ENCODE results near the gene ABCA4. TPM values are rescaled to one million over a fixed set of nuclear protein-coding genes. Genes with fewer than 3 reads are reported as not detected.
"Not testable (repeated sequence)": the region's sequence is repeated elsewhere in the genome, so short reads cannot be mapped to it uniquely, and the experiment has no call there.

Gene ABCA4
- polyA plus RNA-seq, 1 donor: 0.59 TPM

DNA sequence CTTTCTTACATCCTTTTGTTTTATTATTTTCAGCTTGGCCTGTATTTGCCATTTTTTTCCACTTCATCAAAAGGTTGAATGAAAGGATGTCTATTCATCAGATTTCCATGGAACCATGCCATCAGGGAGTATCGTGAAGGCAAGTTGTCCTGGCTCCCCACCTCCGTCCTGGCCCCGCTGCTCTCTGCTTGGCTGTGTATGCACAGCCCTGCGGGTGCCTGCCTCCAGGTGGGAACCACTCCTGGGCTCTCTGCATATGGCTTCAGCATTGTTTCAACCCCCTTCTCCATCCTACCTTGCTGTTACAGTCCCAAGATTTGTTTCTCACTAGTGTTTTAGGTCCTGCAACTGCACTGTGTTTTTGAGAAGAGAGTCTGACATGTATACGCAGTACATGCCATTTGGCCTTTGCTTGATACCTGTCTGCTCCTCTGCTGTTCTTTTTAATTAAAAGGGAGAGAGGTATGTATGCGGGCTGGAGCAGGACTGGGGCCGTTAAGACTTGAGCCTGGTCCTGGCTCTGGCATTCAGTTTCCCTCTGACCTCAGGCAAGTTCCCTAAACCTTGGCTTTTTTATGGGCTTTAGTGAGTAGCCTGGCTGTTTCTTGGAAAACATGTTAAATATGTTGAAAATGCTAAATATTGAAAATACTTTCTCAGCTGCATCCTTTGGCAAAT, 141.8 kb downstream of the ABCA4 start:
- no peak for DNase-seq (ENCODE audit: low read depth)

DNA sequence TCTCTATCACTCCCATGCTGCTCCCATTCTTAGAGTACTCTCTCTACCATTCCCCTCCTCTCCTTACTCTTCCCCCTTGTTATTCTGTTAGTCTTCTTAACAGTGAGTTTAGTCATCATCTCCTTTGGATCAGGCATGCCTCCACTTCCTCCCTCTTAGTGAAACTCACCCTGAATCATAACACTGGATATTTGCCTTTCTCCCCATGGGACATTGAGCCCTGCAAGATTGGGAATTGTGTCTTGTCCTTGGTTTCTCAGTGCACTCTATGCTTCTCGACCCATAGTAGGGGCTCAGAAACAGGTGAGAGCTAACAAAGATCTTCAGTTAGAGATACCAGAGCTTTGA, 143.4 kb downstream of the ABCA4 start:
- DNase-seq (ENCODE audit: low read depth): no peak

DNA sequence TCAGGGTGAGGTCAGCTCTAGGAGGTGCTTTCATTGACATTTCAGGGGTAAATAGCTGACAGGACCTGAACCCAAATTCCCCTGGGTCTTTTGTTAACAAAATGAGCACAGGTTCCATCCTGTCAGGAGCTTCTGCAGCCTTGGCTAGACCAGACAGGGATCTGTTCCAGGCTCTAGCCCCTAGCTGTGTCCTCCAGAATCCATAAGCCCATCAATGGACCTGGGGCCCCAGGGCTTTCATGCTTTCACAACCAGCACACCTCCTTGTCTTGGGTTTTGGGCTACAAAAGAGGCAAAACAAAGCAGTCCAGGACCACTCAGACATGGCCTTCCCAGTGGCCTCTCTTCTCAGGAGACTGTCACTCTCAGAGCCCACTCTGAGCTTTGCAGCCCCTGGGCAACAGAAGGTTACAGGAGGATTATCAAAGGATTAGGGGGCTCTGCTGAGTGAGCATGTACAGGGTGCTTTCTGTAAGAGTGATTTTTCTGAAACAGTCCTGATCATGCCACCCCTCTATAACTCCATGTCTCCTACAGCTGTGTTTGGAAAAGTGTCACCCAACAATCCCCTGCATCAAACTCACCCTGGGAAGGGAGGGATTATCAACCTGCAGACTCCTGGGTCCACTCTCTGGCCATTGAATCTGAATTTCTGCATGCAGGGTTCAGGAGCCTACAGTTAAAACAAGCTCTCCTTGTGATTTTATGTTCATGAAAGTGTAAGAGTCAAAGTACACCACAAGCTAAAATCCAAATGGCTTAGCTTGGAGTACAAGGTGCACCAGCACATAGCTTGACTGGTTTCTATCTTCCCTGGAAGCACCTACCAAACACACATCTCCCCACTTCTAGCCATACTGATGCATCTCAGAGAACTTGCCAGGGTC, 144.0 kb downstream of the ABCA4 start:
- no peak for DNase-seq (ENCODE audit: low read depth)

DNA sequence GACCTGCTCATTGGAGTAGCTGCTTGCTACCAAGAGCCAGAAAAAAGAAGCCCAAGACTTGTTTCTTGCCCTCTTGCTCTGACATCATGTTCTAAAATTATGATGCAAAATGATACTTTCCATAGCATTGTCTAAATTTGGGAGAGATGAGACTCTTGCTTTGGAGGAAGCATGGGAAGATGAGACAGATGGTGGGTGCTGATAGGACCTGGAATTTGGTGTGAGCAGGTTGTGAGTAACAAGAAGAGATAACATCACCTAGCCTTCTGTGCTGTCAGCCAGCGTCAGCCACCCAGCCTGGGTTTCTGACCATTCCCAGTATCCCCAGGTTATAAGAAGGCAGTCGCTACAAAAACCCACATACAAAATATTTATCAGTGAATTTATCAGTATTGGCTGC, 144.7 kb downstream of the ABCA4 start:
- no peak for DNase-seq (ENCODE audit: low read depth)

DNA sequence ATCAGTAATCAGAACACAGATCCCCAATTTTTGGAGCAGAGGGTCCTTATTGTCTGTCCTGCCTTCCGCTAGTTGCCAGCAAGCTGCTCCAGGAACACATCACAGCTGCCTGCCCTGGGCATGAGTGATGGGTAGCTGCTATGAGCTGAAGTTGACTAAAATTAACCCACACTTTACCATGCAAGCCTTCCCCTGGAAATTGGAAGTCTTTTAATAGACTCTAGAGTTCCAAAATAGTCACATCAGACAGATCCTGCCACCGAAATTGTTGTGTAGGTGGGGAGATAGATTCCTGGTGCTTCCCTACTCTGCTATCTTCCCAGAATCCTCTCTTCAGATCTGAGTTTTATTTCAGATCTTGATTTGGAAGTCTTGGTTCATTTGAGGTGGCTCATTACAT, 148.6 kb downstream of the ABCA4 start:
- DNase-seq (ENCODE audit: low read depth): no peak

DNA sequence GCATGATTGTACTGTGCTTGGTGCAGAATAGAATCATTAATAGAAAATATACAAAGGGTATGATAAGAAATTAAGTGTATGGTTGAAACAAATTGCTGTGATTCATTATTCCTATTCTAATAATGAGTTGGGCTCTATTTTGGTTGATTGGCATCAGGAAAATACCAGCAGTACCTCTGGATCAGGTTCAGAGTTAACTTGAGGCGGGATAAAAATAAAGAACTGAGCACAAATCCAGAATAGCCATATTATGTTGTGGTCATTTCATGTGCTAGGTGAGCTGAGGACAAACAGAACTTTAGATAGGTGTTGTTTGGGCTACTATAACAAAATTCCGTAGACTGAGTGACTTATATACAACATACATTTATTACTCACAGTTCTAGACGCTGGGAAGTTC, 151.1 kb downstream of the ABCA4 start:
- no peak for DNase-seq (ENCODE audit: low read depth)

DNA sequence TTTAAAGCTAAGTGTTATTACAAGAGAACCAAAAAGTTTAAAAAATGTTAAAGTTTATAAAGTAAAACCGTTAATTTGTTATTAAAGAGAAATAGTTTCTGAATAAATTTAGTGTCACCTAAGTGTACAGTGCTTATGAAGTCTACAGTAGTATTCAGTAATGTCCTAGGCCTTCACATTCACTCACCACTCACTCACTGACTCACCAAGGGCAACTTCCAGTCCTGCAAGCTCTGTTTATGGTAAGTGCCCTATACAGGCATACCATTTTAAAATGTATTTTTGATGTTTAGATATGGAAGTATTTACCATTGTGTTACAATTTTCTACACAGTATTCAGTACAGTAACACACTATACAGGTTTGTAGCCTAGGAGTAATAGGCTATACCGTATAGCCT, 151.6 kb downstream of the ABCA4 start:
- DNase-seq (ENCODE audit: low read depth): no peak

DNA sequence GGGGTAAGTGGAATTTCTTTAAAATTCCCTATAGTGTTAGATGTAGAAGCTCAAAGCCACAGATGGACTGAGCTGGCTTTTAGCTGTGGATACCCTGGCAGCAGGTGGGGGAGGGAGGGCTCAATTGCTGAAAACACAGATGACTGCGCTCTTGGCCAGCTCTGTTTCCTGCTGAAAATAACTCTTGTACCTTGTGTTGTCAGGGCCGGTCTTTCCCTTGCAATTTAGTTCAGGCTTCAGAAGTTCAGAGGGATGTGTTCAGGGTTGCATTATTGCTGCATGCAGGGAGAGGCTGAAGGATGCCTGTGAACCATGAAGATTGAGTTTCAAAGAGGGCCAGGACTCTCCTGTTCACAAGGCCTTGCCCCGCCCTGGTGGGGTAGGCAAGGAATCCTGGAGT, 153.6 kb downstream of the ABCA4 start:
- DNase-seq (ENCODE audit: low read depth): no peak

DNA sequence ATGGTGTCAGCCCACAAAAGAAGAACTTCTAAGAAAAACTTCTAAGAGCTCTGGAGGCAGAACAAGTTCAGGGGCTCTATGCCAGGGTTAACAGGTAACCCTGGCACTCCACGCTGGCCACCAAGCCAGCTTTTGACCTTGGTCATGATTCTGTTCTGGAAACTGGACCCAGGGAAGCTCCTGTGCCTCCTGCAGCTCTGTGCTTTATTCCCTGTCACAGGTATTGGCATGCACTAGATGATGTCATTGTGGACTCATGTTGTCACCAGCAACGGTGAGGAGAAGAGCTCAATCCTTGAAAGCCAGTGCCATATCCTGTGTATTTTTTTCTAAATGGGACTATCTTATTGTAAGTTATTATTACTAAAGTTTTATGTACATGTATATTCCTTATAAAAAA, 155.1 kb downstream of the ABCA4 start:
- no peak for DNase-seq (ENCODE audit: low read depth)

DNA sequence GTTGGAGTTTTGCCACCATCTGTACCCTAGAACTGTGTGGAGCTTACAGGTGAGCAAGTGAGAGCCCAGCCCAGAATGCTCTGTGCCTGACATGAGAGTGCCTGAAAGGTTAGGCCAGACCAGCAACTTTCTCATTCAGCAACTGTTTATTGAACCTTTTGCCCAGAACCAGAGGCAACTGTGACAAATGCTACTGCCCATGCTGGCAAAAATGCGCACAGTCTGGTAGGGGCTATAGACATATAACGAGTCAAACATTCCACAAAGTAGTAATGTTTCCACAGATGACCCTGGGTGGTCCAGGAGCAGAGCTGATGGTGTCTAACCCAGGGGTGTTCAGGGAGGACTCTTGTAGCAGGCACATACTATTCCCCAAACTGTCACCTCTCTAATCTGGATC, 155.7 kb downstream of the ABCA4 start:
- DNase-seq (ENCODE audit: low read depth): no peak

DNA sequence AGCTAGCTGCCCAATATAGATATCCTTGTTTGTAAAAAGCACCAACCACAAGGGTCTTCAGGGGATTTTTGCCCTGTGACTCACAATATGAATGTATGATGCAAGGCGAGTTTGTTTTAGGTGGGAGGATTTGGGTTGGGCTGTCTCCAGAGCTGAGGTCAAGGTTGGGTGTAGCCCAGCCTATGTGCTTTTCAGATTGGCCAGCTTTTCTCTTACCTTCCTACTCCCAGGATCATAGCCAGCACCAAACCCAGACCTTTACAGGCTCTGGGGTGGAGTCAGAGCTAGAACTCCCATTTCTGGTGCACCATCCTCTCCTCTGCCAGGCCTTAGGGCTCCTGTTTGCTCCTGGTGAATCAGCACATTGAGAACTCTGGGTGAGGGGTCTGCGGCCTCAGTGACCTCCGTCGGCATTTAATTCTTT, 156.2 kb downstream of the ABCA4 start:
- no peak for DNase-seq (ENCODE audit: low read depth)

DNA sequence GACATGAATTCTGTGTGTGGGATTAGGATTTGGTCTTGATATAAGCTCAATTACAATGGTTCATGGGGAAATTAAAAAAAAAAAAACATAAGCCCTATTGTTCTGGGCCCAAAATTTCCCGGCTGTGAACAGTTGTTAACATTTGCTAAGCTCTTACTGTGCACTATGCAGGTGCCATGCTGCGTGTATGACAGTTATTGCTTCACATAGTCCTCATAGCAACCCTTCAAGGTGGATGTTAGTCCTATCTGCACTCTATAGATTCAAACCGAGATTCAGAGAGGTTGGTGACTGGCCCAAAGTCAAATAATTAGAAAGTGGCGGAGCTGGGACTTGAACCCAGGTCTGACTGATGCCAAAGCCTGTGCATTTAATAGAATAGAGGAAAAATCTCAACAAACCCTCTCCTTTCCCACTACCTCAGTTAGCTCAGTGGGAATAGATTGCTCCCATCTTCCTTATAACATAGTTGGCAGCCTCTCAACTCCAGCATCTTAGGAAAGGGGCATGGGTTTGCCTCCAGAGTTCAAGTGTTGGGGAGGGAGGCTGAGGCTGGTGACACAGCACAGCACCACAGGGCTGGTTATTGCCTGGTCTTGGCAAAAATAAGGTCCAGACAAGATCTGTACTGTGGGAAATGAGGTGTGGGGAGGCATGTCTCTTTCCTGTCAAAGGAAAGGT, 156.7 kb downstream of the ABCA4 start:
- no peak for DNase-seq (ENCODE audit: low read depth)

DNA sequence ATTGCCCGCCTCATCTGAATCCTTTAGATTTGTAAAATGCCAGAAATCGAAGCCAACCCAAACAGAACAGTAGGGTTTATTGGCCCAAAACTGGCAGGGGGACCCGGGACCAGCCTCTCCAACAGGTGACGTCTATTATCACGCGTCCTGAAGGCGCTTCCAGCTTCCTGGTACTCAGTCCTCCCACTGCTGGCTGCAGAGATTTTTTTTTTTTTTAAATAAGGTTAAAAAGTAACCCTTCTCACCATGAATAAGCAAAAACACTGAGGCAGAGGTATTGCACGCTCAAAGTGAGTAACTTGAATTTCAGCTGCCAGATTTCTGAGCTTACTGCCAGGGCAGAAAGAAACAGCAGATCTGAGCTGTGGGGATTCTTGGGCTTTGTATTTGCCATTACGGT, 157.4 kb downstream of the ABCA4 start:
- DNase-seq (ENCODE audit: low read depth): no peak

DNA sequence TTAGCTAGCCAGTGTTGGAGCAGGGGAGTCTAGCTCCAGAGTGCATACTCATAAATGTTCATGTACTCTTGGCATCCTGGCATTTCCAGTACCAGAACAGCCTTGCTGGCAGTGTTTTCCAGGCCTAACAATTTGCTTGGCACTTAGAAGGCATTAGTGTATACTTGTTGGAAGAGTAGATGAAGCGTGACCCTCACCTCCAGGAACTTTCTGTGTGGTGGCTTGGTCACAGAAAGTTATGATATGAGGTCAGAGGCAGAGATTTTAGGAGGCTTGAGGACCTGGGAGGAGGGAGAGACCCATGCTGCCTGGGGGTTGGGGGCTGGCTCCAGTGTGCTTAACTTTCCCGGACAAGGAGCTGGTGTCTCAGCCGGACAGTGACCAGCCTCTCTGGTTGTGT, 159.0 kb downstream of the ABCA4 start:
- no peak for DNase-seq (ENCODE audit: low read depth)

DNA sequence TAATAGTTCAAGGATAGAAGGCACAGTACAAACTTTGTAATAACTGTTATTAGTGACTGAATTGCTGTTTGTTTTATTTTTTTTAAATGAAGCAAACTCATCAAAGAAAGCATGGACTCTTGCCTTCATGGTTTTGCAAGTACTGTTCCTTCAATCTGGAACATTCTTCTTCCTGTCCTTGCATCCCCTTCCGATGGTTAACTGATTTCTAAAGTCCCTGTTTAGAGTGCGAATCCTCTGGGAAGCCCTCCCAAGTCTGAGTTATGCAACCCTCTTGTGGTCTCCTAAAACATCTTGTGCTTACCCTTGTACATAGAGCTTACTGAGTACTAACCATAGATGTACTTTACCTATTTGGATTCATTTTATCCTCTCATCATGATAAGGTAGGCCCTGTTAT, 159.5 kb downstream of the ABCA4 start:
- no peak for DNase-seq (ENCODE audit: low read depth)

DNA sequence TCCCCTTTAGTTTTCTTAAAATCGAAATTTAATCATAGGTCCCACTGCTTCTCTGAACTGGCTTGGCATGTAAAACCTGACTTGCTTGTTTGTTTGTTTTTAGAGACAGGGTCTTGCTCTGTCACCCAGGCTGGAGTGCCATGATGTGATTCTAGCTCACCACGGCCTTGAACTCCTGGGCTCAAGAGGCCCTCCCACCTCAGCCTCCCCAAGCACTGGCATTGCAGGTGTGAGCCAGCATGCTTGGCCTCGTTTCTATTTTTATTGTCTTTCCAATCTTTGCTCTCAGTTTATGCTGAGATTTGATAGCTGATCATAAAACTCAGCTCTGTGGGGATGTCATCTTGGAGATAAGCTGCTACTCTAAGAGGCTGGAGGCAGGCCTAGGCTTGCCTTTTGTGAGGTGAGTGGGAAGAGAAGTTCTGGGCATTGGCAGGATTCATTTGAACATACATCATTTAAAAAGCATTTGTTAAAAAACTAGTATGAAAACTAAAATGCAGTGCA, 160.3 kb downstream of the ABCA4 start:
- DNase-seq (ENCODE audit: low read depth): no peak

DNA sequence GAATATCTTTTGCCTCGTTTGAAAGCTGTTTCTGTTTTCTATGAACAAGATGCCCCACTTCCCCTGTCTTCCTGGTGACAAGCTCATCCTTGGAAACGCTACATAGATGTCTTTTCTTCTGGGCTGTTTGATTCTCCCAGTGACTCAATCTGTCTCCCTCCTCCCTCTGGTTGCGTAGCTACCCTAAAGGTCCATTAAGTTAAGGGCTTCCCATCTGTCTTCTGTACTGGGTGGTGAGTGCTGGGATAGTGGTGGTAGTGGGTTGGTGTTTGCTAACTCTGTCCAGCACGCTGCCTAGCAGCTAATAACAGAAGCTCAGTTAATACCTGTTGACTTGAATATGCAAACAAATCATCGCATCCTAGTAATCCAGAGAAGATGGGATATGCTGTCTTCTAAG, 161.5 kb downstream of the ABCA4 start:
- no peak for DNase-seq (ENCODE audit: low read depth)

DNA sequence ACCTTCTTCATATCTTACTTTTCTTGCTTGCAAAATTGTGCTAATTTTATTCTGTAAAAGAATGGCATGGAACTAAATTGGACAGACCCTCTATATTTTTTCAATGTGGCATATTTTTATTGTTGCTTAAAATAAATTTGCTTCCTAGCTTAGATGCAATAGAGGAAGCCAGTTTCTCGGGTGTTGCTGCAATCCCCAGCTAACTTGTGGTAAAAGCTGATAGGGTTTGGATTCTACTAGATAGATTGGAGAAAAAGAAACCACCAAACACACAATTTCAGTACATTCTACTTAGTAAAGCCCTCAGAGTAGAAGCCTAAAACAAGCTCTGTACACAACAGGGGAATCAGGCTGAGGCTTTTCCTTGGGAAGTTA, 162.2 kb downstream of the ABCA4 start:
- no peak for DNase-seq (ENCODE audit: low read depth)

DNA sequence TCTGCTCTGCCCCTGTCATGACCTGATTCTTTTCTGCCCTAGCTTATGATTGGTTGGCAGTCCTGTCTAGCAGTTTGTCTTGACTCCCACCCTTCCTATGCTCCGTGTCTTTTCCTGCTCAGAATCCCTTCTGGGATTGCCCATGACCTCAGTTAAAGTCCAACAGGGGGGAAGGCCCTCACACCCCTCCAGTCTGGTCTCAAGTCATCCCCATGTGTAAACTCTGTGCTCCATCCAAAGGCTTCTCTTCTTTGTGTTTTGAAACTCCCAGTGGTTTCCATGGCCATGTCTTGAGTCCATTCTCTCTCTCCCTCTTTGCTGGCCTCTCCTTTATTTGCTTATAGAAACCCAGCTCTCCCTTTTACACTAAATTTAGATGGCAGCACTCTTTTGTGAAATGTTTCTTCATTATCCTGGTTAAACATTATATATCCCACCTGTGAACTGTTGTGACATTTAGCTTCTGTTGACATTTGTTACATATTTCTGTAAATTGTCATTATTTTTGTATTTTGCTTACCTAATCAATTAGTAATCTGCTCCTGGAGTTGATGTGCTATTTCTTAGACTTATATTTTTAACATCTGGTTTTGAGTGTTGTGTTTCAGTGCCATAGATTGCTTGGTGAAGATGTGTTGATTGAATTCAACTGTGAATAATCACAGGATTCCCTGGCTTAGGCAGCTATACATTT, 162.8 kb downstream of the ABCA4 start:
- no peak for DNase-seq (ENCODE audit: low read depth)

DNA sequence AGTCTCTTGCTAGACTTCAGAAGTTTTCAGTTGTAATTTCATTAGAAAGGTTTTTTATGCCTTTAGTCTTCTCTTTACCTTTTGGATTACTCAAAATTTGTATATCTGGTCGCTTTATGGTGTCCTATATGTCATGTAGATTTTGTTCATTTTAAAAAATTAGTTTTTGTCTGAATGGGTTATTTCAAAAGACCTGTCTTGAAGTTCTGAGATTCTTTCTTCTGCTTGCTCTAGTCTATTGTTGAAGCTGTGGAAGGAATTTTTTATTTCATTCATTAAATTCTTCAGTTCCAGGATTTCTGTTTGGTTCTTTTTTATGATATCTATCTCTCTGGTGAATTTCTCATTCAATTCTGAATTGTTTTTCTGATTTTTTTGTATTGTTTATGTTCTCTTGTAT, 165.2 kb downstream of the ABCA4 start:
- DNase-seq (ENCODE audit: low read depth): no peak

DNA sequence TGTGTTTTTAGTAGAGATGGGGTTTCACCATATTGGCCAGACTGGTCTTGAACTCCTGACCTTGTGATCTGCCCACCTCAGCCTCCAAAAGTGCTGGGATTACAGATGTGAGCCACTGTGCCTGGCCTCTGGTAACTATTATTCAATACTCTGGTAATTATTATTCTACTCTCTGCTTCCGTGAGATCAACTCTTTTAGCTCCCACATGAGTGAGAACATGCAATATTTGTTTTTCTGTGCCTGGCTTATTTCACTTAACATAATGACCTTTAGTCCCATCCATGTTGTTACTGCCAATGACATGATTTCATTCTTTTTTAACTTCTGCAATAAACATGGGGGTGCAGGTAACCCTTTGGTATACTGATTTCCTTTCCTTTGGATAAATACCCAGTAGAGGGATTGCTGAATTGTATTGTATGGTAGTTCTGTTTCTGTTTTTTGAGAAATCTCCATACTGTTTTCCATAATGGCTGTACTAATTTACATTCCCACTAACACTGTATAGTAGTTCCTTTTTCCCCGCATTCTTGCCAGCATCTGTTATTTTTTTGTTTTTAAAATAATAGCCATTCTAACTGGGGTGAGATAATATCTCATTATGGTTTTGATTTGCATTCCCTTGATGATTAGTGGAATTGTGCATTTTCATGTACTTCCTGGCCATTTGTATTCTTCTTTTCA, 173.8 kb downstream of the ABCA4 start:
- not testable (repeated sequence) for DNase-seq (ENCODE audit: low read depth)

Data from forelimb muscle (tissue), 1 donor.